Measurements from ENCODE around the gene IFT57. TPM values are rescaled to one million over a fixed set of nuclear protein-coding genes. Genes with fewer than 3 reads are reported as not detected.

Gene IFT57
- total RNA-seq, 1 experiment from 2014 or later, result 38.9 TPM

GRCh38 chr3:108130701-108131474, 91.3 kb downstream of the IFT57 start:
- POLR2A ChIA-PET, result interaction anchor here (0.6 to 4.2 kb wide), 12 partner anchors 9 to 538 kb away, joined by 3 to 27 read pairs (median 4); partner anchors contain the start of genes CD47 and IFT57

DNA sequence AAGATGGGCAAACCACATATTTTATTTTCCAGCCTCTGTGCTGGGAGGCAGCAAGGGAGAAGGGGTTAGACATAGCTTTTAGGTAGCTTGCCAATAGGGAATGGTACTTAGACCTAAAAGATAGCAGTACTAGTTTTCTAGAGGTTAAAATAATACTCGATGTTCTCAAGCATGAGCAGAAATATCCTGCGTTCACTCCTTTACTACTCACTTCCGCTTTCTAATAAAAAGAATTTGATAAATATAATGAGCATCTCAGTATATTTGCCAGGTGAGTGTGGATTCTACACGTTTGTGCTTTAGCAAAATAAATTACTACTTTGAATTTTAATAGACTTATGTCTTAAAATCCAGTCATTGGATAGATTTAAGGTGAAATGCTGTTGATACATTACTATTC, 92.0 kb downstream of the IFT57 start:
- H3K27ac Mint-ChIP-seq (ENCODE audit: low read depth, unreplicated experiment), result no peak overlapping the region
- no TSS peak for BruUV-seq (replicated peaks)
- no peak overlapping the region for H3K4me3 Mint-ChIP-seq (ENCODE audit: unreplicated experiment)
- H3K4me1 Mint-ChIP-seq (ENCODE audit: insufficient read depth, unreplicated experiment), result peaks cover 33% of the 10 kb centered on the region
- POLR2A ChIA-PET, result interaction anchor here (0.6 to 4.2 kb wide), 8 partner anchors 8 to 538 kb away, joined by 3 to 27 read pairs (median 4); partner anchors contain the start of genes CD47 and IFT57
- CTCF ChIA-PET, result interaction anchor here (0.6 kb wide), 1 partner anchor 487 kb away, joined by 3 read pairs; no protein-coding TSS in a partner anchor
- no peak for DNase-seq (ENCODE audit: unreplicated experiment)
- TF ChIP-seq CTCF (IDR thresholded peaks at IDR 0.05; ENCODE audit: unreplicated experiment), result no peak
- H3K27me3 Mint-ChIP-seq (ENCODE audit: insufficient read depth, unreplicated experiment), result no peaks in the 10 kb centered on the region
- intact Hi-C loops (cut with micrococcal nuclease), result no loop called here
- no peaks in the 10 kb centered on the region for H3K9me3 Mint-ChIP-seq (ENCODE audit: unreplicated experiment)
- H3K36me3 Mint-ChIP-seq (ENCODE audit: insufficient read depth, unreplicated experiment), result no peaks in the 10 kb centered on the region

More at GRCh38 chr3:108130701-108131474, 91.3 kb downstream of the IFT57 start:
- Mint-ChIP-seq H3K27me3 (ENCODE audit: insufficient read depth, unreplicated experiment) (no peaks in the 10 kb centered on the region), H3K36me3 (ENCODE audit: insufficient read depth, unreplicated experiment) (no peaks in the 10 kb centered on the region), H3K9me3 (ENCODE audit: unreplicated experiment) (no peaks in the 10 kb centered on the region), H3K4me3 (ENCODE audit: unreplicated experiment) (peak overlapping the region; percentile 7), H3K4me1 (ENCODE audit: insufficient read depth, unreplicated experiment) (peaks cover 33% of the 10 kb centered on the region), H3K27ac (ENCODE audit: low read depth, unreplicated experiment) (peak overlapping the region; percentile 69)
- intact Hi-C loops (cut with micrococcal nuclease), result no loop called here
- peak; percentile 74 for DNase-seq (ENCODE audit: unreplicated experiment)
- no peak for TF ChIP-seq CTCF (IDR thresholded peaks at IDR 0.05; ENCODE audit: unreplicated experiment)
- TSS peak; percentile 94 for BruUV-seq (replicated peaks)
- CTCF ChIA-PET, result interaction anchor here (0.6 to 1.2 kb wide), 3 partner anchors 8 to 487 kb away, joined by 3 read pairs; no protein-coding TSS in a partner anchor

DNA sequence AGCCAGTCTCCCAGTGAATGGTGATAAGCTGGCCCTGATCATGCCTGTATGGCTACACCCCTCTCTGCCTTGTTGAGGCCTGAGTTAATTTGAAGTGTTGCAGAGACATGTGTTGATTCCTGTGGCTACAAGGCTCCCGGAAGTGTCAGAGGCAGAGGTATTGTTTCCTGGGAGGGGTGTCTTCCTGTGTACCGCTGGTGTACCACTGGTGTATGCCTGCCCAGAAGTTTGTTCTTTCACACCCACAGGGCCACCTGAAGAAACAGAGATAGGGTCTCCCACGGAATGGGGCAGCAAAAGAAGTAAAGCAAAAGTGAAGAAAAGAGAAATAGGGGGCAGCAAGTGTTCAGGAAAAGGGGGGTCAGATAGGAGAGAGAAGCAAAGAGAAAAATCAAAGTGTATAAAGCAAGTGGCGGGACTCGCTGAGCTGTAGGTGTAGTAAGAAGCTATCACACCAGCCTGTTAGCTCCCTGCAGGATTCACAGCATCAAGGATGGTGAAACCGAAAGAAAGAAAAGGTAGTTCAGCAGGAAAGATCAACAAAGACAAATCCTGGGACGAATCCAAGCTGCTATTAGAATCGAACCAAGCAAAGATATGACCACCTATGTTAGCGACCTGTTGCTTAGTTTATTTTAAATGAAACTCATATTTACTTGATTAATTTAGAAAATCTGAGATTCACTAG, 94.8 kb downstream of the IFT57 start:
- BruUV-seq (replicated peaks), result no TSS peak
- no peak for DNase-seq (ENCODE audit: unreplicated experiment)
- H3K27me3 Mint-ChIP-seq (ENCODE audit: insufficient read depth, unreplicated experiment), result no peaks in the 10 kb centered on the region
- no peaks in the 10 kb centered on the region for H3K36me3 Mint-ChIP-seq (ENCODE audit: insufficient read depth, unreplicated experiment)
- no peaks in the 10 kb centered on the region for H3K9me3 Mint-ChIP-seq (ENCODE audit: unreplicated experiment)
- intact Hi-C loops (cut with micrococcal nuclease), result no loop called here
- no peak overlapping the region for H3K4me3 Mint-ChIP-seq (ENCODE audit: unreplicated experiment)
- ChIA-PET CTCF (interaction anchor here (1.0 kb wide), 1 partner anchor 10 kb away, joined by 3 read pairs; no protein-coding TSS in a partner anchor), POLR2A (no interaction called here)
- H3K27ac Mint-ChIP-seq (ENCODE audit: low read depth, unreplicated experiment), result peak overlapping the region; percentile 29
- peaks cover 25% of the 10 kb centered on the region for H3K4me1 Mint-ChIP-seq (ENCODE audit: insufficient read depth, unreplicated experiment)
- TF ChIP-seq CTCF (IDR thresholded peaks at IDR 0.05; ENCODE audit: unreplicated experiment), result no peak

- DNase-seq (ENCODE audit: unreplicated experiment), result no peak
- H3K4me1 Mint-ChIP-seq (ENCODE audit: insufficient read depth, unreplicated experiment), result peaks cover 14% of the 10 kb centered on the region
- H3K4me3 Mint-ChIP-seq (ENCODE audit: unreplicated experiment), result no peak overlapping the region
- no peak for TF ChIP-seq CTCF (IDR thresholded peaks at IDR 0.05; ENCODE audit: unreplicated experiment)
- H3K27me3 Mint-ChIP-seq (ENCODE audit: insufficient read depth, unreplicated experiment), result no peaks in the 10 kb centered on the region
- ChIA-PET POLR2A (no interaction called here), CTCF (interaction anchor here (1.0 kb wide), 1 partner anchor 9 kb away, joined by 3 read pairs; no protein-coding TSS in a partner anchor)
- no peaks in the 10 kb centered on the region for H3K36me3 Mint-ChIP-seq (ENCODE audit: insufficient read depth, unreplicated experiment)
- no peak overlapping the region for H3K27ac Mint-ChIP-seq (ENCODE audit: low read depth, unreplicated experiment)
- intact Hi-C loops (cut with micrococcal nuclease), result no loop called here
- H3K9me3 Mint-ChIP-seq (ENCODE audit: unreplicated experiment), result no peaks in the 10 kb centered on the region
- no TSS peak for BruUV-seq (replicated peaks)
Measured at GRCh38 chr3:108126348-108126747, 95.9 kb downstream of the IFT57 start.
